ENCODE measurements around the gene MUC4. TPM values are rescaled to one million over a fixed set of nuclear protein-coding genes. Genes with fewer than 3 reads are reported as not detected.

Gene MUC4
- total RNA-seq, 1 experiment from 2014 or later: not detected

DNA sequence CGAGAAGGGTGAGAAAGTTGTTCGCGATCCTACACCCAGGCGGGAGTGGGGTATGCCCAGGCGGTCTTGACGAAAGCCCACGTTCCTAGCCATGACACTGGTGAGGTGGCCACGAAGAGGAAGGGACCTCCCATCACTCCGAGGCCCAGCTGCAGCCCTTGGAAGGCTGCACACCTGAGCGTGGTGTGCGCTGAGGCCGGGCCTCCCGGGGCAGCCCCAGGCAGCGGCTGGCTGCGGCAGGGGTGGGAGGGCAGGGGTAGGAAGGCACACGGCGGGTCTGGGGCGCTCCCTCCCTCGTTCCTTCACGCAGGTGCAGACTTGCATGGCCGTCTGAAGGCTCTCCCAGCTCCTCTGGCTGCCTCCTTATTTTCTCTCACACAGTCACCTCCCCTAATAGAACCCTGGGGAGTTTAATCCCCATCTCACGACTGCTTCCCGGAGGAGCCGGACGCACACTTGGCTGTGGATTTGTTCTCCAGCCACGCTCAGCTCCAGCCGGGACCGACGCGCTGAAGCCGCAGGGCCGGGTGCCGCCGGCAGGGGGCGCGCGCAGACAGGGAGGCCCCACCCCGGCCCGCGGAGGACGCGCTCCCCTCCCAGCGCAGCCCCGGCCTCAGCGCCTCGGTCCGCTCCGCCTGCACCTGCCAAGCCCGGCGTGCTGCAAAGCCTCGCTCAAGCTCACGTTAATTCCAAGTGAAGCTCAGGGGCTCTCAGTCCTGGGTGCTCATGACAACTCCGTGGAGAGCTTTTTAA is 37.8 kb upstream of the MUC4 start:
- H3K27ac ChIP-seq: no peak overlapping the region
- no peak overlapping the region for H3K4me3 ChIP-seq
- peaks cover 17% of the 10 kb centered on the region for H3K4me1 ChIP-seq (replicated peaks)
- H3K27me3 ChIP-seq (replicated peaks): no peaks in the 10 kb centered on the region
- H3K9me3 ChIP-seq (replicated peaks): no peaks in the 10 kb centered on the region
- DNase-seq (ENCODE audit: low read depth in 1 of 2, low spot score in 2 of 2): peak in 1 of 2 experiments; percentile 33
- no peaks in the 10 kb centered on the region for H3K36me3 ChIP-seq

DNA sequence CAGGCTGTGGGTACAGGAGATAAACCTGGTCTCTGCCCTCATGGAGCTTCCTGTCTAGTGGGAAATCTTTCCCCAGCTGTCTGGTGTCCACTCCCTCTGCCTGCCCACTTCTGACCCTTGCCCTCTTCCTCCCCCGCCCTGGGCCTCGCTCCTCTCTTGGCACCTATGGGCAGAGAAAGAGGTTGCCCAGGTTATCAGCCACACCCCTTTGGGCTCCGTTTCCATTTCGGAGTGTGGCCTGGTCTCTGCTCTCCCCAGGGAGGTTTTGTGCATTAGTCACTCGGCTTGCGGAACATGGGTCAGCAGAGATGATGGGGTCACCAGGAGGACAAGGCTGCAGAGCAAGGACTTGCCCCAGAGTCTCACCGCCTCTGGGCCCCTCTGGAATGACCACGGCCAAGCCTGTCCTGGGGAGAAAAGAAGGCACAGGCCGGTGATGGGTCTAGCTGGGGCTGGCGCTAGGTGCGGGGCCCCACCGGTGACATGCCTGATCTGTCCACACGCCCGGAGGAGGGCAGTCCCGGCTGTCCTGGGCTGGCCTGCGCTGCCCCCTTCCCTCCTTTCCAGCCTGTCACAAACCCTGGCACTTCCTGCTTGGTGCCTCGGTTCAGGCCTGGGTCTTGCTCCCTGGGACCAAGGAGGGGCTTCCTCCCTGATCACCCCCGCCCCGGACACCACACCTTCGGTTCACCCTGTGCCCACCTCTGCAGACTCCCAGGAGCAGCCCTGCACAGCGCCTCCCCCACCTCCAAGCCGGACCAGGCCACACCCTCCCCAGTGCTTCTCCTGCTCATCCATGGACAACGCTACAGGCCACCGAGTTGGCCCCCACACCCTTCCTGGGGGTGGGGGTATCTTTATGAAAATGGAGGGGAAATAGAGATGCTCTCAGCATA is 35.6 kb upstream of the MUC4 start:
- Histone ChIP-seq H3K27ac (no peak overlapping the region), H3K4me1 (replicated peaks) (peaks cover 17% of the 10 kb centered on the region), H3K4me3 (no peak overlapping the region), H3K9me3 (replicated peaks) (no peaks in the 10 kb centered on the region), H3K27me3 (replicated peaks) (no peaks in the 10 kb centered on the region), H3K36me3 (no peaks in the 10 kb centered on the region)
- peak; percentile 60 to 77 for DNase-seq (ENCODE audit: low read depth in 1 of 2, low spot score in 2 of 2)

DNA sequence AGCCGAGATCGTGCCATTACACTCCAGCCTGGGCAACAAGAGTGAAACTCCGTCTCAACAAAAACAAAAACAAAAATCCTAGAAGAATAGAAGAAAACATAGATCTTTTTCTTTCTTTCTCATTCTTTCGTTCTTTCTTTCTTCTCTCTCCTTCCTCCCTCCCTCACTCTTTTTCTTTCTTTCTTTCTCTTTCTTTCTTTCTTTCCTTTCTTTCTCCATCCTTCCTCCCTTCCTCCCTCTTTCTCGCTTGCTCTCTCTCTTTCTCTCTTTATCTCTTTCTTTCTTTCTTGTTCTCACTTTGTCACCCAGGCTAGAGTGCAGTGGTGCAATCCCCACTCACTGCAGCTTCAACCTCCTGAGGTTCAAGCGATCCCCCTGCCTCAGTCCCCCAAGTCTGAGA is 33.8 kb upstream of the MUC4 start:
- no peaks in the 10 kb centered on the region for H3K9me3 ChIP-seq (replicated peaks)
- H3K27me3 ChIP-seq (replicated peaks): no peaks in the 10 kb centered on the region
- H3K36me3 ChIP-seq: no peaks in the 10 kb centered on the region
- no peak overlapping the region for H3K4me3 ChIP-seq
- peaks cover 14% of the 10 kb centered on the region for H3K4me1 ChIP-seq (replicated peaks)
- no peak for DNase-seq (ENCODE audit: low read depth in 1 of 2, low spot score in 2 of 2)
- no peak overlapping the region for H3K27ac ChIP-seq

DNA sequence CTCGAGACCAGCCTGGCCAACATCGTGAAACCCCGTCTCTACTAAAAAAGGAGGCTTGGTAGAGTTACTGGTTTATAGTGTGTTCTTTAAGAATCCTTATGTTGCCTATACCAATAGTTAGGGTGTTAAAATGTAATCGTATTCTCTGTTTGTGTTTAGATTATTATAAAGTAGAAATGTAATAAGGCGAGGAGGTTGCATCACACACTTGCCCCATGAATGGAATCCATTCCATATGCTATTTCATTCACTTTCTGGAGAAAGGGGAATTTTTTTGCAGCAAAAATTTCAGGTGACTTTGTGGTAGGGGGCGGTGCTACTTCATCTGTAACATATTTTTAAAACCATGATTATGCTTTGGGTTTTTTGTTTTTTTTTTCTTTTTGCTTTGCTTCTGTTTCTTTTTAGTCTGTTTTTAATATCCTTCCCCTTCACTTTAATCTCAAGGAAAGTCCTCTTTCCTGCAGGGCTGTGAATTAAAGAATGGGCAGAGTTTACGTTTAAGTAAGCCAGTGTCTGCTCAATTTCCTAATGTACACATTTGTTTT is 33.0 kb upstream of the MUC4 start:
- no peak overlapping the region for H3K27ac ChIP-seq
- no peaks in the 10 kb centered on the region for H3K9me3 ChIP-seq (replicated peaks)
- peaks cover 14% of the 10 kb centered on the region for H3K4me1 ChIP-seq (replicated peaks)
- H3K36me3 ChIP-seq: no peaks in the 10 kb centered on the region
- H3K27me3 ChIP-seq (replicated peaks): no peaks in the 10 kb centered on the region
- DNase-seq (ENCODE audit: low read depth in 1 of 2, low spot score in 2 of 2): no peak
- no peak overlapping the region for H3K4me3 ChIP-seq

DNA sequence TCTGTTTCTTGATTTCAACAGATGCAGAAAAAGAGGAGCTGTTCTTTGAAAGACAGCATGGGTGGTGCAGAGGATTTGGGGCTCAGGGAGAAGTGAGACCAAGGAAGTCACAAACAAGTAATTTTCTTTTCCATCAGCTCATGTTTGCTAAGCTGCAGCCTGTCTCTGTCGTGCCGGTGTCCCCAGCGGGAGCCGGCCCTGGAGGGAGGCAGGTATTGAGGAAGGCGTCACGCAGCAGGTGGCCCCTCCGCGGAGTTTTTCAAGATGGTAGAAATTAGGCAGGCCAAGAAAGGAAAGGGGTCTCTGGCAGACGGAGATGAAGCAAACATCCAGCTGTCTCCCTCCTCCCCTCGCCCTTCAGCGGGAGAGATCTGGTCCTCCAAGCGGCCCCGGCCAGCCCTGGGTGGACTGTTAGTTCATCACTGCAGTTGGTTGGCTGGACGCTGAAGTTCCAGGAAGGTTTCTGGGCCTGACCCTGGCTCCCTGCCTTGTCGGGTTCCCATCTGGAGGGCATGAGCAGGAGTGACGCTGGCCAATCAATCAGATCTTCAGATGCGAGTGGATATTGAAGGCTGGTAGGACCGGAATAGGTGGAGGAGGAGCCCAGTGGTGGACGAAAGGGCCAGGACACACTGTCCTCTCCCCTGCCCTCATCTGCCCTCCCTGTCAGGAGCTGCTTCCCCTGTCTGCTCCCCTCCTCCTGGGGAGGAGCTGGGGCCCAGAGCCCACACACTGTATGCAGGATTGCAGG is 27.7 kb upstream of the MUC4 start:
- Histone ChIP-seq H3K36me3 (no peaks in the 10 kb centered on the region), H3K27me3 (replicated peaks) (no peaks in the 10 kb centered on the region), H3K27ac (no peak overlapping the region), H3K4me3 (no peak overlapping the region), H3K9me3 (replicated peaks) (no peaks in the 10 kb centered on the region), H3K4me1 (replicated peaks) (no peaks in the 10 kb centered on the region)
- DNase-seq (ENCODE audit: low read depth in 1 of 2, low spot score in 2 of 2): no peak

DNA sequence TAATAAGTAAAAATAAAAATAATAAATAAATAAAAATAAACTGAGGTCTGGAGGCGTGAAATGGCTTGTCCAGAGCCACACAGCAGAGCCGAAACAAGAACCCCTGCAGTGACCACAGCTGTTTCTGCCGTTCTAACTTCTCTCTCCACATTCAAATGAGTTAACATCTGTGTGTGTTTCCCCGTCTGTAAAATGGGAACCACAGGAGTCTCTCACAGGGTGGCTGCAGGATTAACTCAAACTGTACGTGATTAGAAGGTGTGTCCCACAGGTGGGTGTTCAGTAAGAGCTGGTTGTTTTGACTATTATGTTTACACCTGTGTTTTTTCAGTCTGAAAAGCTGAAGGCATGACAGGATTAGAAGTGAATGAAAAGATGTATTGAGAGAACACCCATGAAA is 27.0 kb upstream of the MUC4 start:
- no peak for DNase-seq (ENCODE audit: low read depth in 1 of 2, low spot score in 2 of 2)
- Histone ChIP-seq H3K36me3 (no peaks in the 10 kb centered on the region), H3K4me3 (no peak overlapping the region), H3K4me1 (replicated peaks) (no peaks in the 10 kb centered on the region), H3K27me3 (replicated peaks) (no peaks in the 10 kb centered on the region), H3K9me3 (replicated peaks) (no peaks in the 10 kb centered on the region), H3K27ac (no peak overlapping the region)

DNA sequence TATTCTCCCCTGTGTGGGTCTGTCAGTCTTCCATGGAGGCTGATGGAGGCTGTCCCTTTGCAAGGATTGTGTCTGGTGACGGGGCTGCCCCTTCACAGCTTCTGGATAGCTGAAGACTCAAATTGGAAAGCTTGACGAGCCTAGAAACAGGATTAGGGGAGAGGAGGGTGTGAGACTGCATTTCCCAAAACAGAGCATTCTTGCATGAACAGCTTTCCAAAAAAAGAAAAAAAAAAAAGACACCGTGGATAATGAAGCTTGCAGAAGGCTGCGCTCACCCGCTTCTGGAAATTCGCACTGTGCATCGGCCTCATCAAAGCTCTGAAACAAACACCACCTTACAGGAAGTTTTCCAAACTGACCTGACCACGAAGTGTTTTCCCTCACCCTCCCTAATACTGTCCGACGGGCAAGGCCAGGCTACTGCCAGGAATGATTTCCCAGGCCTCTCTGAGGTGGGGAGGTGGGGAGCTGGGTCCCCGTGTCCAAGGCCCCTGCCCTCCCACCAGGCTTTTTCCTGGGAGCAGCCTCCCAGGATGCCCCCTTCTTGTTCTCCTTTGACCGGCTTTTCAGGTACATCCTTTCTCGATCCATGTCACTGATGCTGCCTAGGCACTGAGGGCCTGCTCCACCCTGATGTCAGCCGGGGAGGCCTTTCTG is 24.9 kb upstream of the MUC4 start:
- H3K36me3 ChIP-seq: no peaks in the 10 kb centered on the region
- H3K27me3 ChIP-seq (replicated peaks): no peaks in the 10 kb centered on the region
- H3K9me3 ChIP-seq (replicated peaks): no peaks in the 10 kb centered on the region
- no peak overlapping the region for H3K4me3 ChIP-seq
- H3K4me1 ChIP-seq (replicated peaks): no peaks in the 10 kb centered on the region
- no peak for DNase-seq (ENCODE audit: low read depth in 1 of 2, low spot score in 2 of 2)
- H3K27ac ChIP-seq: no peak overlapping the region

DNA sequence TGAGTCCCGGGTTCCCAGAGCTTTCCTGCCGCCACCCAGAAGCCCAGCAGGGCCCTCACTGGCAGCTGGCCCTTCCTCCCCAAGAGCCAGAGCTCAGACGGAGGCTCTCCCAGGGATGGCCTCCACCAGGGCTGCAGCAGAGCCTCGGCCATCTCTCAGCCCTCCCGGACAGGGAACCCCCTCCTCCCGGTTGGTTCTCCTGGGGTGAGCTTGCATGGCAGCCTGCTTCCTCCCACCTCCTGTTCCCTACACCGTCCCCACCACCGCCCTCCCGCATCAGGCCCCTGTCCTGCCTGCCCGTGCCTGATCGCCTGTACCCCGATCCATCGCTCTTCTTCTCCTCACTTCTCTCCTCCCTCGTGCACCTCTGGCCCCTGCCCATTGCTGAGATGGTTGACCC is 24.1 kb upstream of the MUC4 start:
- H3K9me3 ChIP-seq (replicated peaks): no peaks in the 10 kb centered on the region
- no peaks in the 10 kb centered on the region for H3K4me1 ChIP-seq (replicated peaks)
- DNase-seq (ENCODE audit: low read depth in 1 of 2, low spot score in 2 of 2): no peak
- H3K4me3 ChIP-seq: no peak overlapping the region
- no peaks in the 10 kb centered on the region for H3K36me3 ChIP-seq
- no peak overlapping the region for H3K27ac ChIP-seq
- H3K27me3 ChIP-seq (replicated peaks): no peaks in the 10 kb centered on the region

DNA sequence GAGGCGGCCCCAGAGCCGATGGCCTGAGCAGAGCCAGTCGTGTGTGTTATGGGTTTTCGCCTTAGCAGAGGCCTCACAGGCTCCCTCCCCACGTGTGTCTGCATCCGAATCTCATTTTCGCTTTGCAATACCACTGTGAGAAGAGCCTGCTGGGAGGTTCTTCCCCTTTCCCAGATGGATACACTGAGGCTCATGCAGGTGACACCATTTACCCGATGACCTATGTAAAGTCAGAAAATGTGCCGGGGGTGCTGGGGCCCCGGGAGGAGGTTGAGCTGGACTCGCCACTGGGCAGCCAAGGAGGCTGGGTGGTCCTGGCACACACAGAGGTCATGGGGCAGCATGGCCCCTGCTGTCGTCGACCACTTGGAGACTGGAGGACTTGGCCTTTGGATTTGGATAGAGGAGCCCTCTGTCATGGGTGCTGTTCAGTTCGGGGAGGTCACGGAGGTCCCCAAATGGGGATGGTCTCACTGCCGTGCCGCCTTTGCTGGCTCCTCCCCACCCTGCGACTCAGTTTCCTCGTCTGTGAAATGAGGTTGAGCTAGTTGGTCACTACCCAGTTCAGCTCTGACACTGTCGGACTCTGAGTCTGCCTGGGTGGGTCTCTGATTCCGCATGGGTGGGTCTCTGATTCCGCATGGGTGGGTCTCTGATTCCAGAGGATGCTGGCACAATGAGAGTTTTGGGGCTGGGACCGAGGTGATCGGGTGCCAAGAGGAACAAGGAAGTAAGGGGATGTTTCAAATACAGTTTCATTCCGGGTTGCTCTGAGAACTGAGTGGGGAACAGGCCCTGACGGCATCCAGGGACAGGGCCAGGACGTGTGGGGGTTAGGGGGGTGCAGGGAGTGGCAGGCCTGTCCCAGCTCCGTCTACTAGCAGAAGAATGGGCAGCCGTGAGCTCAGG is 23.2 kb upstream of the MUC4 start:
- H3K4me3 ChIP-seq: no peak overlapping the region
- no peaks in the 10 kb centered on the region for H3K27me3 ChIP-seq (replicated peaks)
- H3K36me3 ChIP-seq: no peaks in the 10 kb centered on the region
- no peaks in the 10 kb centered on the region for H3K4me1 ChIP-seq (replicated peaks)
- H3K9me3 ChIP-seq (replicated peaks): no peaks in the 10 kb centered on the region
- DNase-seq (ENCODE audit: low read depth in 1 of 2, low spot score in 2 of 2): no peak
- H3K27ac ChIP-seq: no peak overlapping the region

DNA sequence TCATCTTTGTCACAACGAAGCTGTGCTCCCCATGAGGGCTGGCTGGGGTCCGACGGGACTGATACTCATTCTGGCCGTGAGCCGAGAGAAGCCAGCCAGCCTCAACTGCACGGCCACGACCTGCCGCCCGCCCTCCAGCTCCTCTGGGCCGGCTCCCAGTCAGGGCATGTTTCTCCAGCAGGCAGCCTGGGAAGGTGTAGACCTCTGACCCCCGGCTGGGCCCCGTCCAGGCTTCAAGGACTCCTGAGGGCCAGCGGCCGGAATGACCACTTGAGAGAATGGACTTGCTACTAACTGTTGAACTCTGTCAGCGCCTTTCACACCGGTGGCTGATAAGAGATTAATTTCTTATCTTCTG is 18.1 kb upstream of the MUC4 start:
- H3K27ac ChIP-seq: no peak overlapping the region
- no peaks in the 10 kb centered on the region for H3K9me3 ChIP-seq (replicated peaks)
- H3K4me1 ChIP-seq (replicated peaks): no peaks in the 10 kb centered on the region
- no peaks in the 10 kb centered on the region for H3K36me3 ChIP-seq
- no peaks in the 10 kb centered on the region for H3K27me3 ChIP-seq (replicated peaks)
- no peak for DNase-seq (ENCODE audit: low read depth in 1 of 2, low spot score in 2 of 2)
- no peak overlapping the region for H3K4me3 ChIP-seq

DNA sequence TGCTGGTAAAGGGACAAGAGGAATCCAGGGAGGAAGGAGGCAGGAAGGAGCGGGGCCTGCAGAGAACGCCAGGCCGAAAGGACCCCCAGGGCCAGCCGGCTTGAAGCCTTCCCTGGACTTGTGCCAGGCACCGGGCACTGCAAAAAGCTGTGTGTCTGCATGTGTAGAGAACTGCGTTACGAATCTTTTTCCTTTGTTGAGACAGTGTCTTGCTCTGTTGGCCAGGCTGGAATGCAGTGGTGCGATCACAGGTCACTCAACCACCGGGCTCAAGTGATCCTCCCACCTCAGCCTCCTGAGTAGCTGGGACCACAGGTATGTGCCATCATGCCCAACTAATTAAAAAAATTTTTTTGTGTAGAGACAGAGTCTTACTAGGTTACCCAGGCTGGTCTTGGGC is 17.0 kb upstream of the MUC4 start:
- no peaks in the 10 kb centered on the region for H3K27me3 ChIP-seq (replicated peaks)
- DNase-seq (ENCODE audit: low read depth in 1 of 2, low spot score in 2 of 2): no peak
- no peaks in the 10 kb centered on the region for H3K4me1 ChIP-seq (replicated peaks)
- no peak overlapping the region for H3K4me3 ChIP-seq
- H3K9me3 ChIP-seq (replicated peaks): no peaks in the 10 kb centered on the region
- H3K36me3 ChIP-seq: no peaks in the 10 kb centered on the region
- no peak overlapping the region for H3K27ac ChIP-seq

DNA sequence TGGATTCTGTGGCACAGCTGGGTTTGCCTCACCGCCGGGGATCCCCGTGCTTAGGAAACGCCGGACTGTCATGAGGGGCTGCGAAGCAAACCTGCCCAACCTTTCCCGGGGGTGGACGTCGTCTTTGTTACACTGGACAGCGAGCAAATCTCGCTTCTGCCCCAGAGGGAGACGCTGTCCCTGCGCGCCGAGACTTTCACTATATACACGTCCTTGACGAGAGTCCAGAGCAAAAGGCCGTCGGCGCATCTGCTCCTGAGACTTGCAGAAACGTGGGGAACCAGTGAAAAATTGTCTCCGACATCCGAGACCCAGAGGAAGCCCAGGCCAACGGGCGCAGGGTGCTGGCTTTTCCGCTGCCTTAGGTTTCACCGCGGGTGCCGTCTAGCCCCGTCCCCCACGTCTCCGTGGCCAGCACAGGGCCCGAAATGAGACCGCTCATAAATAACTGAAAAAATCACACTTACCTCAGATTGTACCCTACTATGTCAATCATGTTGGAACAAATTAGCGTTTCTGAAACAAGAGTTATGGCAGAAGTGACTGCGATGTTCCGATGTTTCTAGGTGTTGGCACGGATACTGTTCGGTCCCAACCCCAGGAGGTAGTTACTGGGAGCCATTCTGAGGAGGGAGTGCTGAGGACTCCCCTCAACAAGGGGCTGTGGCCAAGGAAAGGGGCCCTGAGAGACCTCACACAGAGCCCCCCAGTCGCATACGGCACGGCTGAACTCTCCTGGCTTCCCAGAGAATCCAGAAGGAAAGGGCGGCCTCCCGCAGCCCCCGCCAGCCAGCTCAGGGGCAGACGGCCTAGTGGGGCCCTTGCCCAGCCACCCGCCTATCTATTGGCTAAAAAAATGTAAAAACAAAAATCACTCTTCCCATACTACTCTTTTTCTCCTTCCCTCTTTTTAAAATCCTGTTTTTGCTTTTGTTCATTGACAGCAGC is 14.4 kb upstream of the MUC4 start:
- H3K27ac ChIP-seq: no peak overlapping the region
- H3K27me3 ChIP-seq (replicated peaks): peaks cover 5% of the 10 kb centered on the region; the same call in 1 of the 2 replicates
- H3K4me3 ChIP-seq: no peak overlapping the region
- no peak for DNase-seq (ENCODE audit: low read depth in 1 of 2, low spot score in 2 of 2)
- H3K4me1 ChIP-seq (replicated peaks): no peaks in the 10 kb centered on the region
- no peaks in the 10 kb centered on the region for H3K36me3 ChIP-seq
- H3K9me3 ChIP-seq (replicated peaks): no peaks in the 10 kb centered on the region
